Pancreas (tissue), 10 donors: ENCODE results near the gene ZNF735. TPM values are rescaled to one million over a fixed set of nuclear protein-coding genes. Genes with fewer than 3 reads are reported as not detected.
"Not testable (repeated sequence)": the region's sequence is repeated elsewhere in the genome, so short reads cannot be mapped to it uniquely, and the experiment has no call there.

Experiments
- ATAC-seq, 4 donors: fragments of 200-7000 bp; cut with Tn5 transposase; one replicate each; pipeline versions ENCODE4 v1.8.0 to v1.9.1; 2020; ENCODE audit warnings: mild to moderate bottlenecking in 4 of 4, moderate library complexity in 4 of 4
- DNase-seq, 6 donors: peaks; one replicate each; pipeline ENCODE4 v3.0.0-alpha.2; 2020
- FAIRE-seq: peaks from 2 replicates; lab custom pipeline; 2012; peaks lifted over from hg19 to GRCh38; lab: Jason Lieb, UNC
- H3K27ac ChIP-seq, 4 donors: fragments of 200-600 bp; sonication (generic); 1 replicate in 3 of 4; 2 replicates in 1 of 4; pipeline versions ENCODE4 v1.5.0 to v1.8.0; 2020
- H3K27me3 ChIP-seq, 4 donors: fragments of 200-600 bp; one replicate each; pipeline ENCODE4 v1.8.0; 2021
- H3K36me3 ChIP-seq, 3 donors: fragments of 200-600 bp; sonication (generic) in 1 of 3; one replicate each; pipeline versions ENCODE4 v1.5.0 to v1.8.0; 2020 to 2021
- H3K4me1 ChIP-seq, 3 donors: fragments of 200-600 bp; one replicate each; pipeline ENCODE4 v1.8.0; 2021
- H3K4me3 ChIP-seq, 4 donors: fragments of 200-600 bp; sonication (generic) in 2 of 4; one replicate each; pipeline versions ENCODE4 v1.5.0 to v1.8.0; 2020 to 2021
- H3K9me3 ChIP-seq, 4 donors: fragments of 200-600 bp; one replicate each; pipeline ENCODE4 v1.8.0; 2021
- CTCF ChIP-seq, 4 donors: fragments of 200-600 bp; sonication (generic) in 3 of 4; IDR thresholded peaks; one replicate each; pipeline versions ENCODE4 v1.5.0 to v1.8.0; 2021; ENCODE audit warnings: antibody characterized with exemption in 4 of 4
- WGBS, 2 donors: extraction: QIAGEN DNeasy Blood & Tissue Kit; methylation state at CpG; one replicate each; pipeline ENCODE4 v1.1.7; 2013; 5-methylcytosine and 5-hydroxymethylcytosine counted together
- intact Hi-C, 3 donors: fragments of 100-400 bp; cut with DNase I; formaldehyde crosslinking; loops; one replicate each; pipeline versions ENCODE4 v1.11.1 to v1.14.2; 2022
- polyA plus RNA-seq, 2 donors: library from polyadenylated mRNA; stranded (reverse); fragments of 200-250 nt; gene quantifications; one replicate each; pipeline ENCODE4 v1.2.3, GENCODE V29; 2013
- total RNA-seq, 6 donors: library from RNA; stranded (reverse); fragmentation: NEBNext Ultra II Directional in 4 of 6; extraction: Animal tissue kit (Norgen Biotek cat#: 25700) in 4 of 6; gene quantifications; one replicate each; pipeline versions ENCODE4 v1.2.1 to v1.2.4, GENCODE V29; 2021 to 2023
- donor health status: healthy with polysubstance abuse.
- donor health status: DM: no; HTN: no; CAD: no; lungs with moderate emphysema.
- donor health status: DM: no; HTN: no; CAD: no.
- donor health status: control.
- donor health status: control.
- donor health status: Bipolar disorder and iron deficiency.
- donor health status: DM: yes; HTN: yes; CAD: no.
- donor health status: DM: no; HTN: no; CAD: no.
- donor health status: DM: no; HTN: no; CAD: no.
- donor health status: DM: yes; HTN: yes; CAD: no.

ZNF735 gene
- total and polyA plus RNA-seq, 8 donors, result not detected

GRCh38 chr7:64184376-64184775, 22.6 kb upstream of the ZNF735 start:
- TF ChIP-seq CTCF (IDR thresholded peaks at IDR 0.05), result no peak
- H3K36me3 ChIP-seq, result no peaks in the 10 kb centered on the region
- no peaks in the 10 kb centered on the region for H3K27me3 ChIP-seq
- intact Hi-C loops, result loop anchor here in 1 of 3 donors (5.0 kb wide), 1 partner anchor 433 kb away; no protein-coding TSS in a partner anchor
- DNase-seq (no peak), ATAC-seq (no peak), FAIRE-seq (no peak)
- H3K4me3 ChIP-seq, result no peak overlapping the region
- H3K9me3 ChIP-seq, result no peaks in the 10 kb centered on the region
- H3K4me1 ChIP-seq, result no peaks in the 10 kb centered on the region
- H3K27ac ChIP-seq, result no peak overlapping the region
- WGBS, 2 donors, result 77 to 79% methylated on average over 11 to 12 of the region's 12 CpGs

GRCh38 chr7:64187408-64187807, 19.6 kb upstream of the ZNF735 start:
- intact Hi-C loops, result no loop called here
- WGBS, 2 donors, result 42 to 44% methylated on average over 3 of the region's 3 CpGs
- DNase-seq (no peak), ATAC-seq (no peak), FAIRE-seq (no peak)
- Histone ChIP-seq H3K36me3 (no peaks in the 10 kb centered on the region), H3K9me3 (no peaks in the 10 kb centered on the region), H3K4me3 (no peak overlapping the region), H3K27ac (no peak overlapping the region), H3K27me3 (no peaks in the 10 kb centered on the region), H3K4me1 (no peaks in the 10 kb centered on the region)
- TF ChIP-seq CTCF (IDR thresholded peaks at IDR 0.05), result no peak

GRCh38 chr7:64192148-64192704, 14.8 kb upstream of the ZNF735 start:
- Histone ChIP-seq H3K27me3 (no peaks in the 10 kb centered on the region), H3K36me3 (no peaks in the 10 kb centered on the region), H3K27ac (no peak overlapping the region), H3K4me1 (no peaks in the 10 kb centered on the region), H3K4me3 (no peak overlapping the region), H3K9me3 (no peaks in the 10 kb centered on the region)
- 84 to 88% methylated on average over 24 of the region's 24 CpGs for WGBS, 2 donors
- ATAC-seq (no peak), FAIRE-seq (no peak), DNase-seq (no peak)
- intact Hi-C loops, result no loop called here
- no peak for TF ChIP-seq CTCF (IDR thresholded peaks at IDR 0.05)

GRCh38 chr7:64192775-64193174, 14.2 kb upstream of the ZNF735 start:
- Histone ChIP-seq H3K36me3 (no peaks in the 10 kb centered on the region), H3K4me1 (no peaks in the 10 kb centered on the region), H3K9me3 (no peaks in the 10 kb centered on the region), H3K27ac (no peak overlapping the region), H3K27me3 (no peaks in the 10 kb centered on the region), H3K4me3 (no peak overlapping the region)
- WGBS, 2 donors, result 61 to 62% methylated on average over 8 of the region's 8 CpGs
- DNase-seq, result peak in 1 of 6 donors; percentile 39
- intact Hi-C loops, result no loop called here
- no peak for ATAC-seq
- no peak for FAIRE-seq
- TF ChIP-seq CTCF (IDR thresholded peaks at IDR 0.05), result no peak

- H3K4me3 ChIP-seq, intact Hi-C loops, H3K27ac ChIP-seq, H3K27me3 ChIP-seq, FAIRE-seq, DNase-seq, H3K9me3 ChIP-seq, H3K4me1 ChIP-seq, H3K36me3 ChIP-seq, ATAC-seq: not testable (repeated sequence)
- WGBS, 2 donors, result 61 to 73% methylated on average over 5 of the region's 5 CpGs
Observed at GRCh38 chr7:64219710-64220298, 12.8 kb downstream of the ZNF735 start.
